Gastrocnemius medialis (tissue), 4 donors: ENCODE measurements around the gene CEP70. TPM values are rescaled to one million over a fixed set of nuclear protein-coding genes. Genes with fewer than 3 reads are reported as not detected.

Experiments used
- ATAC-seq, 2 donors: fragments of 150-250 bp; one replicate each; pipeline ENCODE4 v1.9.1; 2016
- DNase-seq, 2 donors: peaks; one replicate each; pipeline ENCODE4 v3.0.0-alpha.2; 2019
- H3K27ac ChIP-seq, 4 donors: fragments of 200-600 bp; sonication (generic); 1 replicate in 1 of 4; 2 replicates in 3 of 4; pipeline ENCODE4 v1.5.1; 2016 to 2018; ENCODE audit warnings: mild to moderate bottlenecking in 2 of 4, moderate library complexity in 1 of 4
- H3K27me3 ChIP-seq, 3 donors: fragments of 200-600 bp; sonication (generic) in 2 of 3; 1 replicate in 1 of 3; 2 replicates in 2 of 3; pipeline versions ENCODE4 v1.5.1 to v1.6.0; 2016 to 2019; ENCODE audit warnings: mild to moderate bottlenecking in 1 of 3, moderate library complexity in 1 of 3
- H3K36me3 ChIP-seq, 2 donors: fragments of 200-600 bp; sonication (generic) in 1 of 2; one replicate each; pipeline ENCODE4 v1.5.1; 2017 to 2018
- H3K4me1 ChIP-seq, 2 donors: fragments of 200-600 bp; sonication (generic) in 1 of 2; one replicate each; pipeline ENCODE4 v1.5.1; 2016 to 2017; ENCODE audit warnings: mild to moderate bottlenecking in 2 of 2
- H3K4me3 ChIP-seq, 4 donors: fragments of 200-600 bp; sonication (generic) in 3 of 4; 1 replicate in 1 of 4; 2 replicates in 3 of 4; pipeline ENCODE4 v1.5.1; 2016 to 2019; ENCODE audit warnings: mild to moderate bottlenecking in 2 of 4
- H3K9me3 ChIP-seq, 3 donors: fragments of 200-600 bp; sonication (generic) in 2 of 3; 1 replicate in 1 of 3; 2 replicates in 2 of 3; pipeline ENCODE4 v1.5.1; 2016 to 2019
- POLR2A ChIP-seq, 2 donors: fragments of 450-650 bp; IDR thresholded peaks; one replicate each; pipeline ENCODE4 v1.6.1; 2017; ENCODE audit warnings: antibody characterized with exemption in 2 of 2, mild to moderate bottlenecking in 2 of 2, moderate library complexity in 2 of 2
- in situ Hi-C, 4 donors: fragments of 200-750 bp; cut with MboI; loops; one replicate each; pipeline versions ENCODE4 v1.15.0 to v1.8.0; 2017; ENCODE audit warnings: low sequenced_read_pairs in 4 of 4
- intact Hi-C: fragments of 100-400 bp; cut with DNase I; formaldehyde crosslinking; loops from one replicate; pipeline ENCODE4 v1.15.1; 2023; ENCODE audit warnings: low total_unique reads
- total RNA-seq, 4 donors: library from RNA; depleted of rRNA; stranded (reverse); fragments of >200 nt; gene quantifications; one replicate each; pipeline versions ENCODE4 v1.1.0 to v1.2.3, GENCODE V29; 2016
- TF ChIP-seq, protein P1 (sequence below), 5 experiments: fragments of 450-650 bp in 3 of 5; fragments of 200-600 bp in 2 of 5; sonication (generic) in 2 of 5; IDR thresholded peaks in 4 of 5; conservative IDR thresholded peaks in 1 of 5; 1 replicate in 4 of 5; 2 replicates in 1 of 5; pipeline ENCODE4 v1.5.1; 2016 to 2019; ENCODE audit warnings: antibody characterized with exemption in 5 of 5, mild to moderate bottlenecking in 3 of 5, moderate library complexity in 3 of 5

Gene CEP70
- total RNA-seq, 4 donors from 2014 or later, result 9.8 to 17.4 (median 12.3) TPM

DNA sequence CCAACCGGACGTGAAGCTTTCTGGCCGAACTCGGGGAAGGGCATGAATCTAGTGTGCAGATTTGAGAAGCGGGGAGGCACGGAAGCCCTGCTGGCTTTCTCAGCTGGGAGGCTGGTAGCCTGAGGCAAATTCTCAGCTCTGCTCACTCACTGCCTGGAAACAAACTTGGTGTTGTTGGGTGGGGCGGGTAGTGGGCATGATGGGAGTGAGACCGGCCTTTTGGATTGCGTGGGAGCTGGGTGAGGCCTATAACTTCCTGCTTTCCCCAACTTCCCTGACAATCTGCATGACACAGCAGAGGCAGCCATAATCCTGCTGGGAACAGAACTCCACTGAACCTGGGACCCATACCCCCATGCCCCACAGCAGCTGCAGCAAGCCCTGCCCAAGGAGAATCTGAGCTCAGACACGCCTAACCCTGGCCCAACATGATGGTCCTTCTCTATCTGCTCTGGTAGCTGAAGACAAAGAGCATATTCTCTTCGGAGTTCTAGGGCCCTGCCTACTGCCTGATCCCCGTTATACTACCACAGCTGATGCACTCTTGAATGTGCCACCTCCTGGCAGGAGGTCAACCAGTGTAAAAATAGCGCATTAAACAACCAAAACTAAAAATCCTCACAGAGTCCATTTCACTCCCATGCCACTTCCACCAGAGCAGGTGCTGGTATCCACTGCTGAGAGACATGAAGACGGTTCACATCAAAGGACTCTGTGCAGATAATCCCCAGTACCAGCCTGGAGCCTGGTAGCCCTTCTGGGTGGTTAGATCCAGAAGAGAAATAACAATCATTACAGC, 44.7 kb downstream of the CEP70 start:
- peak in 1 of 2 donors; percentile 56 for ATAC-seq
- Histone ChIP-seq H3K27ac (no peak overlapping the region), H3K27me3 (no peaks in the 10 kb centered on the region), H3K9me3 (no peaks in the 10 kb centered on the region), H3K4me3 (no peak overlapping the region), H3K36me3 (peaks cover 0 to 15% of the 10 kb centered on the region in 2 donors), H3K4me1 (peaks cover 0 to 4% of the 10 kb centered on the region in 2 donors)
- TF ChIP-seq POLR2A (IDR thresholded peaks at IDR 0.05), result no peak
- TF ChIP-seq, protein P1, sequence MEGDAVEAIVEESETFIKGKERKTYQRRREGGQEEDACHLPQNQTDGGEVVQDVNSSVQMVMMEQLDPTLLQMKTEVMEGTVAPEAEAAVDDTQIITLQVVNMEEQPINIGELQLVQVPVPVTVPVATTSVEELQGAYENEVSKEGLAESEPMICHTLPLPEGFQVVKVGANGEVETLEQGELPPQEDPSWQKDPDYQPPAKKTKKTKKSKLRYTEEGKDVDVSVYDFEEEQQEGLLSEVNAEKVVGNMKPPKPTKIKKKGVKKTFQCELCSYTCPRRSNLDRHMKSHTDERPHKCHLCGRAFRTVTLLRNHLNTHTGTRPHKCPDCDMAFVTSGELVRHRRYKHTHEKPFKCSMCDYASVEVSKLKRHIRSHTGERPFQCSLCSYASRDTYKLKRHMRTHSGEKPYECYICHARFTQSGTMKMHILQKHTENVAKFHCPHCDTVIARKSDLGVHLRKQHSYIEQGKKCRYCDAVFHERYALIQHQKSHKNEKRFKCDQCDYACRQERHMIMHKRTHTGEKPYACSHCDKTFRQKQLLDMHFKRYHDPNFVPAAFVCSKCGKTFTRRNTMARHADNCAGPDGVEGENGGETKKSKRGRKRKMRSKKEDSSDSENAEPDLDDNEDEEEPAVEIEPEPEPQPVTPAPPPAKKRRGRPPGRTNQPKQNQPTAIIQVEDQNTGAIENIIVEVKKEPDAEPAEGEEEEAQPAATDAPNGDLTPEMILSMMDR (IDR thresholded peaks at IDR 0.05 in 4 of 5, conservative IDR thresholded peaks at IDR 0.05 in 1 of 5), result no peak
- in situ Hi-C loops, result no loop called here
- peak in 1 of 2 donors; percentile 18 for DNase-seq
- intact Hi-C loops, result no loop called here

DNA sequence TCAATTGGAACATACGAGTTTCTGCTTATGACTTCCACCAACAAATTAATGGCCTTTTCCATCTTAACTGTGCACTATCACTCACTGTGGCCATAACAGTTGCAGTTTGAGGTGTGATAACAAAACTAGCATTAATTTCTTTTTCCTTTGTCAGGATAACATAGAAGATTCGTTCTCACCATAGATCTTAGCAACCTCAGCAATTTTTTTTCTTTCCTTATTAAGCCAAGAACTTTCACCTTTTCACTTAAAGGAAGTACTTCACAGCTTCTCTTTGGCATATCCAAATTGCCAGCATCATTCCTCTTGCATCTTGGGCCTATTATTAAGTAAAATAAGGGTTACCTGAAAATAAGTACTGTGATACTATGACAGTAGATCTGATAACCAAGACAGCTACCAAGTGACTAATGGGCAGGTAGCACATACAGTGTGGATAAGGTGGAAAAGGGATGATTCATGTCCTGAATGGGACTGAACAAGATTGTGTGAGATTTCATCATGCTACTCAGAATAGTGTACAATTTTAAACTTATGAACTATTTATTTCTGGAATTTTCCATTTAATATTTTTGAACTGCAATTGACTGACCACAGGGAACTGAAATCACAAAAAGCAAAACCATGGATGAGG, 46.6 kb downstream of the CEP70 start:
- ATAC-seq, result no peak
- TF ChIP-seq, protein P1 (IDR thresholded peaks at IDR 0.05 in 4 of 5, conservative IDR thresholded peaks at IDR 0.05 in 1 of 5), result no peak
- no peak for TF ChIP-seq POLR2A (IDR thresholded peaks at IDR 0.05)
- H3K27me3 ChIP-seq, result no peaks in the 10 kb centered on the region
- intact Hi-C loops (no loop called here), in situ Hi-C loops (no loop called here)
- DNase-seq, result no peak
- H3K4me3 ChIP-seq, result no peak overlapping the region
- no peaks in the 10 kb centered on the region for H3K9me3 ChIP-seq
- H3K27ac ChIP-seq, result no peak overlapping the region
- peaks cover 0 to 20% of the 10 kb centered on the region in 2 donors for H3K36me3 ChIP-seq
- H3K4me1 ChIP-seq, result peaks cover 0 to 4% of the 10 kb centered on the region in 2 donors

DNA sequence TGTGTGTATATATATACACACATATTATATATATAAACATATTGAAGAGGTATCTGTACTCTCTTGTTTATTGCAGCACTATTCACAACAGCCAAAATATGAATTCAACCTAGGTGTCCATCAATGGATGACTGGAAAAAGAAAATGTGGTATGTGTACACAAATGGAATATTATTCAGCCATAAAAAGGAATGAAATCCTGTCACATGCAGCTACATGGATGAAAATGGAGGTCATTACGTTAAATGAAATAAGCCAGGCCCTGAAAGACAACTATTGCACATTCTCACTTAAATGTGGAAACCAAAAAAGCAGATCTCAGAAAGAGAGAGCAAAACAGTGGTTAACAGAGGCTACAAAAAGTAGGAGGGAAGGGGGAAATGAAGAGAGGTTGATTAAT, 49.5 kb downstream of the CEP70 start:
- Histone ChIP-seq H3K9me3 (peaks cover 0 to 5% (median 0%) of the 10 kb centered on the region in 3 donors), H3K4me3 (no peak overlapping the region), H3K36me3 (peaks cover 0 to 27% of the 10 kb centered on the region in 2 donors), H3K4me1 (peaks cover 0 to under 1% of the 10 kb centered on the region in 2 donors), H3K27me3 (no peaks in the 10 kb centered on the region), H3K27ac (no peak overlapping the region)
- DNase-seq (no peak), ATAC-seq (no peak)
- TF ChIP-seq POLR2A (IDR thresholded peaks at IDR 0.05), result no peak
- TF ChIP-seq, protein P1 (IDR thresholded peaks at IDR 0.05 in 4 of 5, conservative IDR thresholded peaks at IDR 0.05 in 1 of 5), result no peak
- intact Hi-C loops (no loop called here), in situ Hi-C loops (no loop called here)

DNA sequence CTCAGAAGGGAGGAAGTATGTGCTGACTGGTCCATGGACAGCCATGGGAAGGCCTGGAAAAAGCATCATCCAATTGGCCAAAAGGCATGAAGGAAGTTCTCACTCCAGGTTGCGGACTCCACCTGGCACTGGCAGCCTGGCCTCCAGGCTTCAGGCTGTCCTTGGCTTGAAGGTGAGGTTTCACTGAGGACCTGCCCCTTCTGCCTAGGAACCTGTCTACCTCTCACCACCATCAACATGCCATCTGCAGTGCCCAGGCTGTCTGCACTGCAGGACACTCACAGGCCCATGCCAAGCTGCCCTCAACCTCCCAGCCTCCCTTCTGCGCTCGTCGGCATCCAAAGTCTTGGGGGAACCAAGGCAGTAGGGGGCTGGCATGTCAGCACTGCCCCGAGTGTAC, 51.1 kb downstream of the CEP70 start:
- Histone ChIP-seq H3K27ac (no peak overlapping the region), H3K9me3 (peaks cover 0 to 5% (median 0%) of the 10 kb centered on the region in 3 donors), H3K4me3 (no peak overlapping the region), H3K36me3 (peaks cover 0 to 17% of the 10 kb centered on the region in 2 donors), H3K27me3 (no peaks in the 10 kb centered on the region), H3K4me1 (no peaks in the 10 kb centered on the region)
- intact Hi-C loops (no loop called here), in situ Hi-C loops (no loop called here)
- ATAC-seq, result no peak
- no peak for DNase-seq
- TF ChIP-seq, protein P1 (IDR thresholded peaks at IDR 0.05 in 4 of 5, conservative IDR thresholded peaks at IDR 0.05 in 1 of 5), result no peak
- TF ChIP-seq POLR2A (IDR thresholded peaks at IDR 0.05), result no peak
